UCSD-AML1 (cell line): ENCODE measurements around the gene CNN3.

Experiments
- DNase-seq: peaks from one replicate; lab custom pipeline; 2025; ENCODE audit not compliant: unreplicated experiment; lab: John Stamatoyannopoulos, UW

Gene CNN3

DNA sequence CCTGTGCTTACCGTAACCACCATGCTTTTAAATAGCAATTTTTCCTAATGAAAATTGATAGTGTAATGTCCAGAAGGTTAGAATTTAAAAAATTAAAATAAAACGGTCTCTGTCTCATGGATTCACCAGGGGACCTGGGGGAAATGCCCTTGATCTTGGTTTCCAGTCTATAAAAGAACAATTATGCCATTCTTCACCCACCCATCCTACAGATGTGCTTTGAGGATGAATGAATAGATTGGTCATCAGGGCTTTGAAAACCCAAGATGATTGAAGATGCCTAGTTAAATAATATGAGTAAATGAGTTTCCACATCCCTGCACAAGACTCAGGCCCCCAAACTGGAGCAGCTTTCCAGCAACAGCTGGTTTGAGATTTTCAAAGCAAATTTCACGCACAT lies 38.7 kb downstream of the CNN3 start:
- no peak for DNase-seq

DNA sequence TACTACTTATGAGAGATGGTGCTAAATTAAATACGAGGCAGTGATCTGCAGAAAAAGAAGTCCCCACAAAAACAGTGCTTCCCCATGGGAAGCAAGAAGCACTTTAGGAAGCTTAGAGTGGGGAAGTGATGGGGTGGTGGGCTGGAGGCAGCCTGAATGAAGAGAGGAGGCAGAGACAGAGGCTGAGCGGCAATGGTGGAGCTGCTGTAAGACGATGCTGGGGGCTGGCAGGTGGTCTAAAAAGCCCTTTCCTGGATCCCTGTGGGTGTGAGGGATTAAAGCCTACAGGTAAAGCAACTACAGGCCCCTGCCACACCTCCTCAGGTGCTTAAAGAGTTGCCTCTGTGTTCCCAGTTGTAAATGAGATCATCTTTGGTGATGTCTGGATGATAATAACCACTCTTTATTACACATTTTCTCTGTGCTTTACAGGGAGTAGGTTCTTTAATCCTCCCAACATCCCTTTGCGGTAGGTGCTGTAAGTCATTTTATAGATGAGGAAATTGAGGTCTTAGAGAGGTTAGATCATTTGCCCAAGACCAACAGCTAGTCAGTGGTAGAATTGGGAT lies 39.2 kb downstream of the CNN3 start:
- DNase-seq = no peak

DNA sequence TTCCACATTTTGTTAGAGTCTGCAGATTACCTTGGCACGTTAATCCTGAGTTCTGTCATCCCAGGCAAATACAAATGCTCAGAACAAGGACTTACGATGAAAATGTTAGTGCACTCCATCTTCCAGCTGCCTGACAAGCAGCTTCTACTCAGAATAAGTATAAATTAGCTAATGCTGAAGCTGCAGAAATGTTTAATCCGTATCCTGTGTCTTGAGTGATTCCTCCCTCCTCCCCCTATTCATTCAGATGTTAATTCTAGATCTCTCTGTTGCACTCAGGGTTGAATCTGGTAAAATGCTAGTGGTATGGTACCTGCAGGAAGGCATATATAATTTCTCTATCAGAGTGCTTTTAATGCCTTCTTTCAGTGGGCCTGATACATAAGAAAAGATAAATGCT lies 39.8 kb downstream of the CNN3 start:
- no peak for DNase-seq

DNA sequence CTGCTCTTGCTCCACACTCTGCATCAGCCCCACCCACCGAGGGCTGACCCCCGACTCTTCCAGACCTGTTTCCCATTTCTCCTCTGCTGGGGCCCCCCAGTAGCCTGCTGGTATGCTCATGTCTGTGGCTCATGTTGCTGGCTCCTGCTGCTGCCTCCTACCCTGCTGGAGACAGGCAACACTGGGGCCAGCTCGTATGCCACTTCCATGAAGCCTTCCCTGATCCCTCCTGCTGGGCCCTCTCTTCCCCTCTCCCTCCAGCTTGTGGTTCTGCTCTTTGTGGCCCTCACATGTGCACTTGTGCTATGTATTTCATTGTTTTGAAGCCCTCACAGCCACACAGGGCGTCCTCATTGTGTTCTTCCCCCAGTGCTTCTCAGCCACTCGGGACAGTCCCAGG lies 40.5 kb downstream of the CNN3 start:
- no peak for DNase-seq

DNA sequence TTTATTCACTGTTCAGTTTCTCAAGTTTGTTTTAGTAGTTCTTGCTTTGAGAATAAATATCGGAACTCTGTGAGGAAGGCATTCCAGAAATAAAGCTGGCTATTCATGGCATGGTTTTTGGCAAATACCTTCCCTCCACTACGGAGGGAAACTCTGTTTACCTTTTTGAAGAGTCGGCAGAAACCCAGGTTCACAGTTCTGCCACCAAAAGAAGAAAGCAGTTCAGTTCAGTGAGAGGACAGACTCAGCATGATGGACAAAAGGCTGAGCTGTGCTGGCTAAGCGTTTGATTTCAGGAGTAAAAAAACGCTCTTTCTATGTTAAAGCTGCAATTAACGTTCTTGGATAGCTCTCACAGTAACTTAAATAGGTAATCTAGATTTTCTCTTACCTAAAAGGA lies 42.4 kb downstream of the CNN3 start:
- no peak for DNase-seq

DNA sequence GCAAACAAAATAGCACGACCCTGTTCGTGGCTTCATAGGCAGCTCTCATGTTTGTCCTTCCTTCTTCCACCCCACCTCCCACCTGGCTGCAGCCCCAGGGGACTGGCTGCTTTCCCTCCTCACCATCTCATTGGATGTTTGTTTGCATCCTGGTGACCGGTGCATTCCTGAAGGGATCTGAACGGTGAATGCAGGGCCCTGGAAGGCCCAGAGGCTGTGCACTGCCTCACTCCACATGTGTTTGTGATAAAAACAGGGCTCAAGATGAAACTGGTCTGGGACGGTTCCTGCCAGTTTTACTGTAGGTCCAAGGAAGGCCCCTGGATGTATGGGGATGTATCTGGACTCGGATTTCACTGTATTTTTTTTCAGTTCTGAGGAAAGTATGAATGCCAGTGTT lies 42.8 kb downstream of the CNN3 start:
- DNase-seq = no peak

DNA sequence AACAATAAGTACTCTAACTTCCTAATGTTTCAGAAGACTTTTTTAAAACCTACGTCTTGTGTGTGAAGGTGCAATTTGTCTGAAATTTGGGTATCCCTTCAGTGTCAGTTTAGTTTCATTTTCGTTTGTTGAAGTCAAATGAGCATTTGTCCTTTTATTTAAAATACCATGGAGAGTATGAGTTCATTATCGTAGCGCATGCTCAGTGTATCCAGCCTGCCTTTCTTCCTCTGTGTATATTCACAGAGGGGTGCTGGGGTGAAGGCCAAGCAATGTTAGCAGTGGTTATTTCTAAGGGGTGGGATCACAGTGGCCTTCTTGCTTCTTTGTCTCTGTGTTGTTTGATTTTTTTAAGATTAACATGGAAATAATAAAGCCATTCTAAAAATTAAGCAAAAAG lies 43.2 kb downstream of the CNN3 start:
- no peak for DNase-seq

DNA sequence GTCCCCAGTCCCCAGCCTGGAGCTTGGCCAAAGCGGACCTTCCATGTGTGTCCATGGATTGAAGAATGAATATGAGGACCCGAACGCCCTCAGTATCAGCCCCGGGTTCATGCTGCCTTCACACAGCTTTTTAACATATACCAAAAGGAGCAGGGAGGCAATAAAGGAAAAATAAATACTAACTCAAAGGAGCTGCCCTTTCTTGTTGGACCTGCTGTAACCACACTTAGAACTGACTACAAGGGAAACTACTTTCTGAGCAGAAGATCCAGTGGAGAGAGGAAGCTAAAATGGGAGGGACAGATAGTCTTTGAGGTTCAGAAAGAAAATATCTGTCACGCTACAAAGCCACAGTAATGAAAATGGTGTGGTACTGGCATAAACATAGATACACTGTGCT lies 48.6 kb downstream of the CNN3 start:
- no peak for DNase-seq

DNA sequence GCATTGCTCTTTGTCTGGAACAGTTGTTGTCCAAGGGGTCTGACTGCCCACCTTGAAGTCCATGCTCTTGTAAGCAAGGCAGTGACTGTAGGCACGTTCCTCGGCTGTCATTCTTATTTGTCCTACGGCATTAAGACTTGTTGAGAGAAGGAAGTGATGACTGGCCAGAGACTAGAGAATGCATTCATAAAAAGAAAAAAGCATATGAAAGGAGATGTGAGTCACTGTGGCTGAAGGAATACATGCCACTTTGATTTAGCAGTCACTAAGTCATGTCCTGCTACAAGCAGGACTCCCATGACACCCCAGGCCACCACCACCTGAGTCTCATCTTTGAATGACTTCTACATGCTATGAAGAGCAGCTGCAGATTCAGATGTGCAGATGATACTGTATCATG lies 50.5 kb downstream of the CNN3 start:
- no peak for DNase-seq

DNA sequence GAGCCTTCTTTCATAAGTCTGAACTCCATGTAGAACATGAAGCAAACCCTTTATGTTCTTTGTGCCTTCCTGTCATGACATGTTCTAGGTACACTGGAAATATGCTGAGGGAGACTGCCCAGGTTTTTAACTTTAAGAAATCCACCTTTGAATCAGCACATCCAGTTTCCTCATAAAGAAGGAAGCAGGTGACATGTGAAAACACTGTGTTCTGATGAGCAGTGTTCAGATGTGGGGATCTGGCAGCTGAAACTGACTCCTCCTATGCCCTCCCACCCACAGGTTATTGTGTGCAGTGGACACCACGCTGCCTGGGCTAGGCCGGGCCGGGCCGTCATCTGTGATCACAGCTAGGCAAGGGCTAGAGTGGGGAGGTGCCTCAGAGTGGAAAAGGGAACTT lies 51.1 kb downstream of the CNN3 start:
- DNase-seq = no peak

DNA sequence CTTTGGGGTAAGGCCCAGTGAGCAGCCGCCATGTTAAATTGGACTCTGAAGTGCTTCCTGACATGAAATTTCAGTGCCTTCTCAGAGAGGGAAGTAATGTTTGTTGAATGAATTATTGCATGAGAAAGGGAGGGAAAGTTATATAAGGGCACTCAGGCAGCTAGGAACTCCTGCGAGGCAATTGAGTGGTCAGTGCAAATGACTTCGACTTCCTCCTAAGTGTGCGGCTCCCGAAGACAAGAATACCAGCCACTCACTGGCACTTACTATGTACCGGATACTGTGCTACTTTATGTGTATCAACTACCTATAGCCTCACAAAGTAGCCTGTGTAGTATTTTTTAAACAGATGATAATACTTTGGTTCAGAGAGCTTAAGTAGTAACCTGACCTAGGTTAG lies 52.5 kb downstream of the CNN3 start:
- DNase-seq = no peak

DNA sequence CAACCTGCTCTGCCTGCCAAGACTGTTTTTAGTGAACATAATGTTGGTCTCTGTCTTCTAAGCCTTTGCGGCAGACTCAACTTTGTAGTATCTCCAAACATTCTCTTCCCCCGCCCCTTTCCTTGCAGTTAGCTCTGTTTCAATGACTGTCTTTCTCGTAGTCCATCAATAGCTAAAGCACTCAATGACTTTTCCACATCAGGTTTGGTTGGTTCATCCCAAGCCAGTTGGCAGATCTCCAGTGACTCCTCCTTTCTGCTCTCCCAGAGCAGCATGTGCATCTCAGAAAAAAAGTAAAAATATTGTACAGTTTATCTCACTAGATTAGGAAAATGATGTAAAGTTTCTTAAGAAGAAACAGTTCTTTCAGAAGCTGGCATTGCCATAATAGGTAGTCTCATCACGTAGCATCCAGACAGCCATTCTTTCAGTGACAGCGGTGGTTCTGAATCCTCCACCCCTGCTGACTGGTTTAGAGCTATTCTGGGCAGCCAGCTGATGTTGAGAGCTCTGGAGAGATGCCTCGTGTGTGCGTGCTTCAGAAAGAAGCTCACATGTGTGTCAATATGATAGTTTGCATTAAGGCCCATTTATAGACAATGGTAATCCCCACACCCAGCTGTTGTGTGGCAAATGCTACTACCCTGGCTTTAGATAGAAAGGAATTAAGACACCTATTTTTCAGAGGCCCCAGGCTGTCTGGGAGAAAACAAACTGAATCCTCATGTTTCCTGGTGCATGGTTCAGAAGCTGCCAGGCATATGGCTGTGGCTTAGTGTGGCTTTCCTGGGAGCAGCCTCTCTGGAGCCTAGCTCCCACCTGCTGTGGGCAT lies 53.2 kb downstream of the CNN3 start:
- no peak for DNase-seq

DNA sequence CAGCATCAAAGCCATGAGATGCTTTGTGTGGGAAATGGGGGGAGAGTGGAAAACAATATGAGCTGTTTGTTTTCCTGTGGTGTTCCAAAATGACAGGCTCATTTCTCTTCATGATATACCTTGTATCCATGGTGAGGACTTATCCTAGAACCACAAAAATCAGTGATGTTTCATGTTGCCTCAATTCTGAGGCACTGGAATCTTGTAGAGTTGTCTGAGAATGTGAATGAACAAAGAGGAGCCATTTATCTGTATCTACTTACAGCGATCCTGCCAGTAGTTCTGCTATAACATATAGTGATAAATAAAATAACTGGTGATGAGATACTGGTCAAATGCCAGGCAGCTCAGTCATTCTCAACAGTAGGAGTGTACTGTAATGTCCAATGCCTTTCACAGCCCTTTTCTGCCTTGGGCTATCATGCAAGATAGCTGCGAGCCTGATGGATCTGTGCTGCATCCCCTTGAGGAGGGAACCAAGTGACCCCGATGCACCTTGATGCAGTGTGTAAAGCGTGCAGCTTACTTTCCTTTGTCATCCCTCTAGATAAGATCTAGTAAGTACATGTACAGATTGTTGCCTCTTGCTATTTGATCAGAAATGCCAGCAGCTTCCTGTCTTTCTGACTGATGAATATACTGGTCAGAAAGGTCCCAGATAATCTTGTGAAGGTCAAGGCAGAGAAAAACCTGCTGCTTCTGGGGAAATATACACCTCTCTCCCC lies 54.0 kb downstream of the CNN3 start:
- DNase-seq = no peak

DNA sequence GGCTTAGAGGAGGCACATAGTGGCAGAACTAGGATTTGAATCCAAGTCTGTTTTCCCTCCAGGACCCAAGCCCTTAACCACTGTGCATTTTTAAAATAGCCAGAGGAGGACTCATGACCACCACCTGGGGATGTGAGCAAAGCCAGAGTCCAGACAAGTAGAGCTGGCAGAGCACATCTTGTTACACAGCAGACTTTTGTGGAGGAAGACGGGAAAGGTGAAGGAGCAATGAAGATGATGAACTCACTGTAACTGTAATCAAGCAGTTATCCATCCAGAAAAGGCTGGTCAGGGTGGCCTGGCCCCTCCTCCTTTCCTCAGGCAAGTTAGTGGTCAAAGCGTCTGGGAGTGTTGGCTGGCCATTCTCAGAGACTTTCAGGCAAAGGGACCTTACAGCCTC lies 55.9 kb downstream of the CNN3 start:
- no peak for DNase-seq

DNA sequence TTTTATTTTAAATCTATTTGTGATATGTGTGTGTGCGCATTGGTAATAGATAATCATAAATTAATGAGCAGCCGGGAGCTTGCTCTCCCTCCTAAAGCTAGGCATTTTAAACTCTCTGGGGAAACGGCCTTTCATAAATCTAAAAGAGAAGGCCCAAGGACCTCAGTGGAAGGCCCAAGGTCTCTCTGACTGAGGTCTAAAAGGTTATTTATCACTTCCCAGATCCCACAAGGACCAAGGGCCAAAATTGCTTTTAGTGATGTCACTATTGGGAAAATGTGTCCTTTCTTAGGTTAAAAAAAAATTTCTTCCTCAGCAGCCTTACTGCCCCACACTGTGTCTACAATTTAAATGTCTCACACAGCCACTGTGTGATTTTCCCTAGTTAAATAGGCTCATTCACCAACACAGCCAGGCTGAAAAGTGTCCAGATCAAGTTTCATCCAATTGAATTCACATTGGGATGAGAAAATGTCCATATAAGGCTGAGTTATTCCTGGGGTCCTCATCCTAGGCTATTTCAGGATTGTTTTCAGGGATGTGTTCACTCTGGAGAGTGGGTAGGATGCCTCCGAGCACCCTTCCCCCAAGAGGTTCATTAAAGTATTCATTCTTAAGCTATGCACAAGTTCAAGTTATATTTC lies 60.6 kb downstream of the CNN3 start:
- no peak for DNase-seq

DNA sequence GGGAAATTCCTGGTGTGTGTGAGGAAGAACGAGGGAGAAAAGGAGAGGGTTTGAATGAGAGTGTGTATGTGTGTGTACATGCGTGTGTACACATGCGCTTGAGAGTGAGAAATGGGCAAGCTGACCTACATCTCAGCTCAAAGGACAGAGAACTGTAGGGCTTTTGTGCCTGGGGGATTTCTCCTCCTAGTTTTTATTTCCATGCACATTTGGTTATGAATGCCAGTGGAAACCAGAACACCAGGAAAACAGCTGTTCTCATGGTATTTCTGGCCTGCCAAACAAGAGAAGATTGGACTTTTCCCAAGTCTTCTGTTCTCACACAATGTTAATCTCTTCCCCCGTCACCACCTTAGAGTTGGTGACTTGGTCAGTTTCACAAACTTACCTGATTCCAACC lies 61.5 kb downstream of the CNN3 start:
- DNase-seq = no peak

DNA sequence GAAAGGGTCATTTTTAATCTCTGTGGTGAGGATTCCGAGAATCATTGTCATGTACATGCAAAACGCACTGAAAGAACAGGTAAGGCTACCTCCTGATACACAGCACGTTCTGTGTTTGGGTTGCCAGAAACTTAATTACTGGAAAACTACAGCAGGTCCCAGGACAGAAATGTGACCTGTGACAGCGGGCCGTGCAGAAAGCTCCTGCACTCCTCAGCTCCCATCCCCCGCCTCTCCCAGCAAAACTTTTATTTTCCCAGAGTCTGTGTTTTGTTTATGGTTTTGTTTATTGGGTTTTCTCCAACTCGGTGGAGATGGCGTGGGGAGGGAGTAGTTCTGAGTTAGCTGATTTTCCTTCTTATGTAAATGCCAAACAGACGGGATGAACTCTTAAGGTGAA lies 62.1 kb downstream of the CNN3 start:
- no peak for DNase-seq

DNA sequence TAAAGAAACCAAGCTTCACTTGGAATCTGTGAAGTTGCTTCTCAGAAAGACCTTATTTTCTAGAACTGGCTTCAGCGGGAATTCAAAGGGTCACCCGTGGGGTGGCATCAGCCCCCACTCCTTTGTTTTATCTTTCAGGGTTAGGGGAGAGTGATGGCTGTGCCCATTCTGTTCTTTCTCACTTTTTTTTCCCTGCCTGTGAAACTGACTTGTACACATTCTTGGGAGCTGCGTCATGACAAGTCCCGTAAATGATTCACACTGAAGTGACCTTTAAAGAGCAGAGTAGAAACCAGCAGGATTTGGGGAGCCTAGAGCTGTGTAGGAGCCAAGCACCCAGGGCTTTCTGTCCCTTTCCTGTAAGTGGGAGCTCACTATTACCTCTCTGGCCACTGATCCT lies 63.0 kb downstream of the CNN3 start:
- no peak for DNase-seq

DNA sequence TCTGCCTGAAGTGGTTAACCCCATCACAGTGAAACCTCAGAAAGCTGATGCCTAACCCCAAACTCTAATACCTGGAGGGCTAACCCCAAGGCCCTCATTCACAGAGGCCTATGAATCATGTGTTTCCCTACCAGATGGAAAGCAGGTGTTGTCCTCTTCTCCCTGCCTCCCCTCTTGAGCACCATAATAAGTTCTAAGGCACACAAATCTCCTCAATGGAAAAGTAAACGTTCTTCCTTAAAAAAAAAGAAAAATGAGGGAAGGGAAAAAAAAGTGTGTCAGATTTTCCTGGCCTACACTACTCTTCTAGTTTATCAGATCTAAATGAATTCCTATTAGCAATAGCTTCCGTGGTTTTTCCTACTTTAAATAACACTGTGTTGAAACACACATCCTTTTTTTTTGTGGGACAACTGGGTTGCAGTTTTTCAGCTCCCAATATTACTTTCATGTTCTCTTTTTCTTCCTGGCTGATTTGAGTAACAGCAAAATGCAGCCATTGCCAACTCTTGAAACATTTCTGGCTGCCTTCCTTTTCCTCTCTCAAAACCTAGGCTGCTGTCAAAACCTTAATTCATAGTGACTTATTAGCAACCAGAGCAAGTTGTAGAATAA lies 63.5 kb downstream of the CNN3 start:
- no peak for DNase-seq

DNA sequence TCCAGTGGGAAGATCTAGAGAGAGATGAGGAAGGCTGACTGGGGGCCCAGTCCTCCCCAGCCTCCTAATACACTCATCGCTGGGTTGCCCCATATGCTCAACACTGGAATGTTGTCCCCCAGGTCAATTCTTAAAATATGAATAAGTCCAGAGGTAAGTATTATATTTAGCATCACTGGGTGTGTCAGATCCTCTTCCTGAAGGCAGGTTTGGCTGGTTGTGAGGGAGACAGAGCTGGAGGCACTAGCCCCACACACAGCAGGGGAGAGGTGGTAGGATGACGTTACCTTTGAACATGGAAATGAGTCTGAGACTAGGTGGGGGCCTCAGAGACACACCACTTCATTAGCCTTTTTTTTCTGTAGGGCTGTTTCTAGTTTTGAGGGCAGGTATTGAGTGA lies 64.2 kb downstream of the CNN3 start:
- DNase-seq = no peak

DNA sequence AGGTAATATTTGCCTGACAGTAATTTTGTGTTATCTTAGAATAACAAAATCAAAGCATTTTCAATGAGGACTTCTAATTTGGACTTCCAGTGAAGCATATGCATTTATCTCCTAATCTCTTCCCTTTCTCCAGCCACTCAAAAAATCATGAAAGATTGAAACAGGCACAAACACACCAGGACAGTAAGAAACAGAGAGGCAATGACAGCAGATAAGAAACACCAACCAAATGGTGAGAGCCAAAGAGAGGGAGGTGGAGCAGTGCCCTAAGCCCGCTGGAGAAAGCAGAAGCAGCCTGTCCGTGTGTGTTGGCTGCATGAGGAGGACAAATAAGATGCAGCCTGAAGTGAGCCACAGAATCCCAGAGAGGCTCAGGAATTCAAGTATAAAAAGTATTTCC lies 67.7 kb downstream of the CNN3 start:
- no peak for DNase-seq

DNA sequence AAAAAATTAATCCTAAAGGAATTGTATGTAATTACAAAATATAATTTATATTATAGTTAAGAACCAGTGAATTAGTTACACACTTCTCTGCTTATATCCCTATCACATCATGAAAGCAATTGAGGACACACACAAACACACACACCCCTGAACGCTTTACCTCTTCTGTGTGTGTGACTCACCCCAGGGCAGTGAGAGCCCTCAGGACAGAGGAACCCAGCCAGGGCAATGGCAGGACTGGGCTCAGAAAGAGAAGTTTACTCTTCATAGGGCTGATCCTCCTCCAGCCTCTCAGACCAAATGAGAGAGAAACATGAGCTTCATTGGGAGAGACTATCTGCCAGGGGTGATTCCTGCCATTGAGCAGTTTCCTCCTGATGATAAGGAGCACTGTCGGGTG lies 68.6 kb downstream of the CNN3 start:
- DNase-seq = no peak
